Rectal smooth muscle tissue (tissue), 1 donor: Measurements from ENCODE around the gene RBM4.

Experiments
- H3K27ac ChIP-seq: one replicate; pipeline ENCODE4 v1.7.0; 2013; ENCODE audit warnings: low read depth, low read length, inconsistent platforms
- H3K27me3 ChIP-seq: one replicate; pipeline ENCODE4 v1.7.0; 2013; ENCODE audit warnings: low read length; ENCODE audit not compliant: control insufficient read depth, insufficient read depth
- H3K36me3 ChIP-seq: one replicate; pipeline ENCODE4 v1.7.0; 2013; ENCODE audit warnings: low read length; ENCODE audit not compliant: control insufficient read depth, insufficient read depth
- H3K4me1 ChIP-seq: one replicate; pipeline ENCODE4 v1.7.0; 2013; ENCODE audit warnings: low read length; ENCODE audit not compliant: control insufficient read depth, insufficient read depth
- H3K4me3 ChIP-seq: one replicate; pipeline ENCODE4 v1.7.0; 2013; ENCODE audit warnings: low read length
- H3K9ac ChIP-seq: one replicate; pipeline ENCODE4 v1.7.0; 2013; ENCODE audit warnings: low read length

Gene RBM4

GRCh38 chr11:66688561-66689534 is 50.3 kb downstream of the RBM4 start:
- no peaks in the 10 kb centered on the region for H3K4me1 ChIP-seq
- H3K27ac ChIP-seq: no peak overlapping the region
- no peak overlapping the region for H3K9ac ChIP-seq
- H3K27me3 ChIP-seq: no peaks in the 10 kb centered on the region
- H3K4me3 ChIP-seq: no peak overlapping the region
- no peaks in the 10 kb centered on the region for H3K36me3 ChIP-seq

DNA sequence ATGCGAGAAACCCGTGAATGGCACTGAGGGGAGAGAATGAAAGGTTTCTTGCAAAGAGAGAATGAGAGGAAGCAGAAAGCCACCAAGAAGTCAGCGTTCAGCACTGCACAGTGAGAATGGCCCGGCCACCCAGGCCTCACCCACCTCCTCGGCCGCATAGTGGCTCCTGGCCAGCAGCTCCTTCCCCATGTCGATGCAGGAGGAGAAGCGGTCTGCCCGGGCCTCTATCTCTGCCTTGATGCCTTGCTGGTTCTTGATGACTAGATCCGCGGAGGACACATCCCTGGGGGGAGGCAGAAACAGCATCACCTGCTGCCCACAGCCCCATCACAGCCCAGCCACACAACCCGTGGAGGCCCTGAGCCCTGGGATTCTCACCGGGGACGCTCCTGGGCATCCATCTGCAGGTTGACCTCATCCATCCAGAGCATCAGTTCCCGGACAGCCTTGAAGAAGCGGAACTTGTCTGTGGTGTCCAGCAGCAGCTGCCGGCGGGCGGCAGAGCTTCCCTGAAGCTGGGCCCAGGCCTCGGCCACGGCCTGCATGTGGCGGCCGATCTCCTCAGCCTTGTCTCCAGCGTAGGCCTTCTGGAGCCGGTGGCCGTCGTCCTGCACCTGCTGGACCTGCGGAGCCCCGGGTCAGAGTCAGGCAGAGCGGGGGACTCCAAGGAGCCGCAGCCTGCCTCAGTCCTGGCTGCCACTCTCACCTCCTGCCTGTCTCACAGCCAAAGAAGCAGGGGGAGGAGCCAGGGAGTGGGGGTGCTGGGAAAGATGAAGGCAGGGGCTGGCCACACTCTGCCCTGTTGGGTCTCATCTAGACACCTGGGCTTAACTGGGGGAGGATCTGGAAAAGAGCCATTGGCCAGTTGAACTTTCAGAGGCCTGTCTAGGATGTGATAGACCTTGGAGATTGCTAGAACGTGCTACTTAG is 51.4 kb downstream of the RBM4 start:
- no peaks in the 10 kb centered on the region for H3K27me3 ChIP-seq
- H3K9ac ChIP-seq: no peak overlapping the region
- no peaks in the 10 kb centered on the region for H3K36me3 ChIP-seq

DNA sequence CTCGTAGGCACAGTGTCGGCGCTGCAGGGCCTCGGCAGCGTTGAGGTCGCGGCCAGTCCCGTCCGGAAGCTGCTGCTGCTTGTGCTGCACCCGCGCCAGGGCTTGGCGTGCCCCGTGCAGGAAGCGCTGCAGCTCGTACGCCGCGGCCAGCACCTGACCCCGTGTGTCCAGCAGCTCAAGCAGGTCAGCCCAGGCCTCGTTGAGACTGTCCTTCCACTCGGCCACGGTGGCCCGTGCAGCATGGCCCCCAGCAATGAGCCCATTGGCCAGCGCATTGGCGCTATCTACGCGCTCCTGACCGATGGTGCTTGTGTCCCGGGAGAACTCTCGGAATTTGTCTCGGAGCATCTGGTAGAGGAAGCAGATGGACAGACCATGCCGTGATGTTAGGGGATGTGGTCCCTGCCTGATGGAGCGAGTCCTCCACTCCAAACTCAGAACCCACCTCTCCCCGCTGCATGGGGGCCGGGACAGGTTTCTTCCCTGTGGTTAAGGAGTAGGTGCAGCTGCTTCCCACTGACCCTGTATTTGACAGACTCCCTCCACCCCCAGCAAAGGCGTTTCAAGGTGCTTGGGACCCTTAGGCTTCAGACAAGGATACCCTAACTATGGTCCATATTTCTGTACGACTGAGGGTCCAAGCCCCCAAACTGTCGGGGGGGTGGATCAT is 52.9 kb downstream of the RBM4 start:
- H3K9ac ChIP-seq: no peak overlapping the region
- no peaks in the 10 kb centered on the region for H3K36me3 ChIP-seq
- H3K27ac ChIP-seq: no peak overlapping the region
- H3K27me3 ChIP-seq: no peaks in the 10 kb centered on the region
- no peaks in the 10 kb centered on the region for H3K4me1 ChIP-seq
- no peak overlapping the region for H3K4me3 ChIP-seq

More for the DNA sequence above, 51.4 kb downstream of the RBM4 start:
- no peaks in the 10 kb centered on the region for H3K4me1 ChIP-seq
- no peak overlapping the region for H3K27ac ChIP-seq
- no peak overlapping the region for H3K4me3 ChIP-seq

GRCh38 chr11:66692446-66692845 is 53.9 kb downstream of the RBM4 start:
- Histone ChIP-seq H3K4me3 (no peak overlapping the region), H3K36me3 (no peaks in the 10 kb centered on the region), H3K9ac (no peak overlapping the region), H3K4me1 (no peaks in the 10 kb centered on the region), H3K27me3 (no peaks in the 10 kb centered on the region), H3K27ac (no peak overlapping the region)

DNA sequence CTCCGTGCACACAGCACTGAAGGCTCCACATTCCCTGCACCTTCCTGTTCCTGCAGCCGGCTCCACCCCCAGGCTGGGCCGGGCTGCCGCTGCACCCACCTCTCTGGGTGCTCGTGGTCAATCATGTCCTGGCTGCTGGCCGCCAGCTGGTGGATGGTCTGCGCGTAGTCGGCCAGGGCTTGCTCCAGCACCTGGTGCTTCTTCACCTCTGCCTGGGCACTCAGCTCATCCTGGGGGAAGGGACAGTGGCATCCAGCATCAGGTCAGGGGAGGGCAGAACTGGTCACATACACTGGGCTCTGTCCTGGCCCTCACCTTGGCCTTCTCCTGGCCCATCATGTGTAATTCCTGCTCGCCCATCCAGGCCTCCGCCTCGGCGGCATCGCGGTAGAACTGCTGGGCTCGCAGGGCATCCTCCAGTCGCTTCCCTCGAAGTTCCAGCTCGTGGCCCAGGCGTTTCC is 54.4 kb downstream of the RBM4 start:
- no peak overlapping the region for H3K27ac ChIP-seq

DNA sequence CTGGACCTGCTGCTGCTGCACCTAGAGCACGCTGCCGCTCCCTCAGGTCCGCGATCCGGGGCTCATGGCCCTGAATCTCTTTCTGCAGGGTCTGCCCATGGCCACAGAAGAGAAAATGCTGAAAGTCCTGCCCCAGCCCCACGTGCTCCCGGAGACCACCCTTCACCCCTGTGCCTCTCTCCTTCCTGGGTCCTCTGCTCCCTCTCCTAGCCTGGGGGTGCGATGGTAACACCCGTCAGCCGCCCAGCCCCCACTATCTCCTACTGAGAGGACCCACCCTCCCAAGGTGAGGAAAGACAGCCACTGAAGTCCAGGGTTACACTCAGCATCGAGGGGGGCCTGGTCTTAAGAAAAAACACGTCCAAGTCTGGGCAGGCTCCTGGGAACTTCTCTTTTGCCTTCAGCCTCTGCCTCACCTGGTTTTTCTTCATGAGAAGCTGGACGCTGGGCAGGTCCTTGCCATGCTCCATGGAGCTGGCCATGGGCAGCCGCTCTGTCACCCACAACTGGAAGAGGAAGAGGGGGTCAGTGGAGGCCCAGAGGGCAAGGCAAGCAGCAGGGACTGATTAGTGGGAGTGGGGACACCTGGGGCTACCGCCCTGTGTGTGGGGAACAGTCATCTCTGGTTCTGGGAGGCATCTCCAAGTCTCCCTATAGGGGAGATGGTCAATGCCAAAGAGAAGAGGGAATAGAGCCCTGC is 55.0 kb downstream of the RBM4 start:
- H3K27ac ChIP-seq: no peak overlapping the region
- no peaks in the 10 kb centered on the region for H3K36me3 ChIP-seq
- H3K9ac ChIP-seq: no peak overlapping the region

More for the DNA sequence above, 54.4 kb downstream of the RBM4 start:
- Histone ChIP-seq H3K9ac (no peak overlapping the region), H3K4me1 (no peaks in the 10 kb centered on the region), H3K36me3 (no peaks in the 10 kb centered on the region), H3K4me3 (no peak overlapping the region), H3K27me3 (no peaks in the 10 kb centered on the region)

GRCh38 chr11:66694056-66694410 is 55.5 kb downstream of the RBM4 start:
- Histone ChIP-seq H3K9ac (no peak overlapping the region), H3K27ac (no peak overlapping the region), H3K36me3 (no peaks in the 10 kb centered on the region), H3K4me3 (no peak overlapping the region), H3K27me3 (no peaks in the 10 kb centered on the region), H3K4me1 (no peaks in the 10 kb centered on the region)

More for the DNA sequence above, 55.0 kb downstream of the RBM4 start:
- no peaks in the 10 kb centered on the region for H3K4me1 ChIP-seq
- no peak overlapping the region for H3K4me3 ChIP-seq
- H3K27me3 ChIP-seq: no peaks in the 10 kb centered on the region

GRCh38 chr11:66694732-66695207 is 56.3 kb downstream of the RBM4 start:
- H3K4me1 ChIP-seq: no peaks in the 10 kb centered on the region
- H3K4me3 ChIP-seq: no peak overlapping the region
- no peak overlapping the region for H3K27ac ChIP-seq
- no peak overlapping the region for H3K9ac ChIP-seq
- no peaks in the 10 kb centered on the region for H3K27me3 ChIP-seq
- no peaks in the 10 kb centered on the region for H3K36me3 ChIP-seq
